Activated CD4-positive, CD25-positive, alpha-beta regulatory T cell treated with anti-CD3 and anti-CD28 coated beads, Interleukin-2, amount 50 U/mL, for 72 hours (primary cell): ENCODE measurements around the gene ROR1.

Source experiments
- DNase-seq: peaks from one replicate; pipeline ENCODE4 v3.0.0; 2021

ROR1 gene

GRCh38 chr1:63946866-63947491 lies 173.2 kb downstream of the ROR1 start:
- DNase-seq = no peak

- no peak for DNase-seq
These were observed 174.1 kb downstream of the ROR1 start for GRCh38 chr1:63947904-63948303.

GRCh38 chr1:63950023-63950422 lies 176.2 kb downstream of the ROR1 start:
- no peak for DNase-seq

- DNase-seq = no peak
These were observed 177.5 kb downstream of the ROR1 start for GRCh38 chr1:63951059-63951946.

GRCh38 chr1:63954187-63954586 lies 180.4 kb downstream of the ROR1 start:
- DNase-seq = no peak

GRCh38 chr1:63955370-63956145 lies 181.7 kb downstream of the ROR1 start:
- no peak for DNase-seq

- DNase-seq = no peak
These were observed 184.7 kb downstream of the ROR1 start for GRCh38 chr1:63958556-63958955.

GRCh38 chr1:63960326-63960725 lies 186.5 kb downstream of the ROR1 start:
- DNase-seq = no peak

- no peak for DNase-seq
These were observed 192.2 kb downstream of the ROR1 start for GRCh38 chr1:63966016-63966415.

- DNase-seq = no peak
These were observed 194.1 kb downstream of the ROR1 start for GRCh38 chr1:63967901-63968300.

- DNase-seq = no peak
These were observed 195.0 kb downstream of the ROR1 start for GRCh38 chr1:63968663-63969440.

- DNase-seq = no peak
These were observed 195.7 kb downstream of the ROR1 start for GRCh38 chr1:63969441-63969901.

GRCh38 chr1:63971557-63971956 lies 197.7 kb downstream of the ROR1 start:
- DNase-seq = no peak

- DNase-seq = no peak
These were observed 199.2 kb downstream of the ROR1 start for GRCh38 chr1:63973005-63973419.

- no peak for DNase-seq
These were observed 201.1 kb downstream of the ROR1 start for GRCh38 chr1:63974966-63975365.

GRCh38 chr1:63975481-63975880 lies 201.7 kb downstream of the ROR1 start:
- no peak for DNase-seq

GRCh38 chr1:63976006-63976405 lies 202.2 kb downstream of the ROR1 start:
- no peak for DNase-seq

- DNase-seq = no peak
These were observed 203.6 kb downstream of the ROR1 start for GRCh38 chr1:63977466-63977865.

- DNase-seq = no peak
These were observed 207.1 kb downstream of the ROR1 start for GRCh38 chr1:63980740-63981407.

- DNase-seq = no peak
These were observed 207.6 kb downstream of the ROR1 start for GRCh38 chr1:63981408-63981773.

GRCh38 chr1:63982201-63982600 lies 208.4 kb downstream of the ROR1 start:
- DNase-seq = no peak
